Transverse colon (tissue), 4 donors: ENCODE measurements around the gene ARID3A. TPM values are rescaled to one million over a fixed set of nuclear protein-coding genes. Genes with fewer than 3 reads are reported as not detected.
A peak's percentile ranks its signal among the peaks of the same experiment; 100 is the strongest.

Experiments used
- DNase-seq: peaks from one replicate; pipeline ENCODE4 v3.0.0-alpha.2; 2019
- H3K27ac ChIP-seq, 4 donors: fragments of 200-600 bp; sonication (generic); 2 replicates each; pipeline ENCODE4 v1.5.1; 2016 to 2018; ENCODE audit warnings: inconsistent platforms in 4 of 4
- H3K27me3 ChIP-seq: fragments of 200-600 bp; sonication (generic); 2 replicates; pipeline ENCODE4 v1.5.1; 2017; ENCODE audit warnings: inconsistent platforms
- H3K36me3 ChIP-seq, 4 donors: fragments of 200-600 bp; sonication (generic); 2 replicates each; pipeline ENCODE4 v1.5.1; 2017 to 2019; ENCODE audit warnings: inconsistent platforms in 4 of 4
- H3K4me1 ChIP-seq, 4 donors: fragments of 200-600 bp; sonication (generic); 2 replicates each; pipeline ENCODE4 v1.5.1; 2017 to 2020; ENCODE audit warnings: inconsistent platforms in 4 of 4
- H3K4me3 ChIP-seq, 4 donors: fragments of 200-600 bp; sonication (generic); 1 replicate in 1 of 4; 2 replicates in 3 of 4; pipeline versions ENCODE4 v1.5.1 to v1.6.1; 2017 to 2019; ENCODE audit warnings: inconsistent platforms in 4 of 4
- H3K9me3 ChIP-seq, 2 donors: fragments of 200-600 bp; sonication (generic); 2 replicates each; pipeline ENCODE4 v1.5.1; 2017 to 2019; ENCODE audit warnings: inconsistent platforms in 2 of 2
- CTCF ChIP-seq, 5 experiments: fragments of 200-600 bp in 3 of 5; fragments of 450-650 bp in 2 of 5; sonication (generic) in 3 of 5; IDR thresholded peaks; 1 replicate in 2 of 5; 2 replicates in 3 of 5; pipeline ENCODE4 v1.5.1; 2016 to 2017; ENCODE audit warnings: antibody characterized with exemption in 5 of 5, inconsistent platforms in 3 of 5, mild to moderate bottlenecking in 2 of 5, moderate library complexity in 1 of 5
- EP300 ChIP-seq: sonication (generic); formaldehyde crosslinking; IDR thresholded peaks from one replicate; pipeline ENCODE4 v1.6.1; 2017; ENCODE audit warnings: antibody characterized with exemption, low read depth
- POLR2A ChIP-seq: fragments of 450-650 bp; IDR thresholded peaks from one replicate; pipeline ENCODE4 v1.6.1; 2016; ENCODE audit warnings: antibody characterized with exemption, mild to moderate bottlenecking, moderate library complexity
- POLR2AphosphoS5 ChIP-seq, 3 donors: sonication (generic); formaldehyde crosslinking; IDR thresholded peaks; one replicate each; pipeline ENCODE4 v1.6.1; 2016; ENCODE audit warnings: antibody characterized with exemption in 3 of 3
- WGBS, 2 donors: methylation state at CpG; one replicate each; pipeline ENCODE4 v1.1.5; 2018; ENCODE audit warnings: low coverage in 1 of 2; 5-methylcytosine and 5-hydroxymethylcytosine counted together
- in situ Hi-C, 4 donors: fragments of 200-750 bp; cut with MboI; loops; one replicate each; pipeline versions ENCODE4 v1.15.0 to v1.15.1; 2017; ENCODE audit warnings: low sequenced_read_pairs in 3 of 4, low pct_ligation_motif_present in 1 of 4, low pct_unique_long_range_greater_than_20kb in 1 of 4
- intact Hi-C: fragments of 100-400 bp; cut with DNase I; formaldehyde crosslinking; loops from one replicate; pipeline ENCODE4 v1.15.1; 2023; ENCODE audit warnings: low total_unique reads
- total RNA-seq, 4 donors: library from RNA; depleted of rRNA; stranded (reverse); fragments of >200 nt; gene quantifications; one replicate each; pipeline ENCODE4 v1.1.0, GENCODE V29; 2016

The ARID3A gene
- total RNA-seq, 4 donors from 2014 or later, result 2.2 to 8.7 (median 4.3) TPM

- no peak for TF ChIP-seq POLR2A
- DNase-seq, result no peak
- no peaks in the 10 kb centered on the region for H3K9me3 ChIP-seq
- 91% methylated on average over 15 of the region's 15 CpGs; no CpG with 5 or more reads in 1 of the 2 donors for WGBS, 2 donors
- in situ Hi-C loops, result loop anchor here (10.0 to 25.0 kb wide), 4 partner anchors 64 to 224 kb away; partner anchors contain the start of genes CFD (in 2 of the 4), ELANE (in 2 of the 4) and ARID3A (in 1 of the 4)
- no peak overlapping the region for H3K4me3 ChIP-seq
- peaks cover 4 to 15% (median 11%) of the 10 kb centered on the region in 4 donors for H3K4me1 ChIP-seq
- H3K36me3 ChIP-seq, result no peaks in the 10 kb centered on the region
- no peaks in the 10 kb centered on the region for H3K27me3 ChIP-seq
- no peak overlapping the region for H3K27ac ChIP-seq
- intact Hi-C loops, result no loop called here
Observed at GRCh38 chr19:988510-988909, 62.7 kb downstream of the ARID3A start.

DNA sequence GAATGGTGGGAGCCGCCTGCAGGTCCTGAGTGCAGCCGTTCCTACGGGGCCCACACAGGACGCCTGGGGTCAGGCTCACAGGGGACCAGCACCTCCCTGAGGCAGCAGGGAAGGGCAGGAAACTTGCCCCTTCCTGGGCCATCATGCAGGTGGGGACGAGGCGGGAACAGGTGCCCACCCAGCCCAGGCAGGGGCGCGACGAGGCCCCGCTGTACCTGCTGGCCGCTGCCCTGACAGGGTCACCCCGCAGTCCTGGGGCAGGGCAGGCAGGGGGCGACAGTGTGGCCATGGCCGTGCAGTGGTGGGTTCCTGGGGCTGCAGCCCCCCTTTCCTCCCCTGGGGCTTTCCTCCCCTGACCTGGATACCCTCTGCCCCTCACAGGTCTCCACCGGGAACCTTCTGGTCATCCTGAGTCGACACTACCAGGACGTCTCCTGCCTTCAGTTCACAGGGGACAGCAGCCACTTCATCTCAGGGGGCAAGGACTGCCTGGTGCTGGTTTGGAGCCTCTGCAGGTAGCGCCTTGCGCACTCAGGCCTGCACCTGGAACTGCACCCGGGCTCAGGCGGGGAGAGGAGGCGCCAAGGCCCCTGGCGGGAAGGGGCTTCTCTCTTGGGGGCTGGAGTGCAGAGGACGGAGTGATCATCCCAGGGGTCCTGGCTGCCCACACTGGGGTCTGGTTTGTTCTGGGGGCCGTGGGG, 63.7 kb downstream of the ARID3A start:
- H3K4me1 ChIP-seq, result peaks cover 0 to 10% (median 6%) of the 10 kb centered on the region in 4 donors
- no peak overlapping the region for H3K27ac ChIP-seq
- H3K4me3 ChIP-seq, result no peak overlapping the region
- 89% methylated on average over 25 of the region's 25 CpGs; no CpG with 5 or more reads in 1 of the 2 donors for WGBS, 2 donors
- no peak for DNase-seq
- intact Hi-C loops (no loop called here), in situ Hi-C loops (loop anchor here (10.0 to 25.0 kb wide), 4 partner anchors 65 to 225 kb away; partner anchors contain the start of genes CFD (in 2 of the 4), ELANE (in 2 of the 4) and ARID3A (in 1 of the 4))
- TF ChIP-seq EP300, result no peak
- H3K36me3 ChIP-seq, result no peaks in the 10 kb centered on the region
- peaks cover 3% of the 10 kb centered on the region for H3K27me3 ChIP-seq
- no peaks in the 10 kb centered on the region for H3K9me3 ChIP-seq

DNA sequence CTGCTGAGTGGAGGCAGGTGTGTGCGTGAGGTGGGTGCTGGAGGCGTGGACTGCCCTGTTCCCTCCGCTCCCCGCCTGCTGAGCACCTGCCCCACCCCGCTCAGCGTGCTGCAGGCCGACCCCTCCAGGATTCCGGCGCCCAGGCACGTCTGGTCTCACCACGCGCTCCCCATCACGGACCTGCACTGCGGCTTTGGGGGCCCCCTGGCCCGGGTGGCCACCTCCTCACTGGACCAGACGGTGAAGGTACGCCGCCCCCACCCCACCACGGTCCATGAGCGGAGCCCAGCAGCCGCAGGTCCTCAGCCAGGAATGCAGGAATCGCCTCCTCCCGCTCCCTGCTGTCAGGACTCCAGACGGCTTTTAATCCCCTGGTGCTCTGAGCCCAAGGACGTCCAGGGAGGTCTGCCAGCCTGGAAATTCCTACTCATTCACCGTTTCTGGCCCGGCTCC, 64.3 kb downstream of the ARID3A start:
- 68 to 92% methylated on average over 5 to 22 of the region's 27 CpGs for WGBS, 2 donors
- H3K36me3 ChIP-seq, result no peaks in the 10 kb centered on the region
- in situ Hi-C loops, result loop anchor here in 1 of 4 donors (25.0 kb wide), 1 partner anchor 128 kb away; the partner anchor contains the start of genes CFD and ELANE

DNA sequence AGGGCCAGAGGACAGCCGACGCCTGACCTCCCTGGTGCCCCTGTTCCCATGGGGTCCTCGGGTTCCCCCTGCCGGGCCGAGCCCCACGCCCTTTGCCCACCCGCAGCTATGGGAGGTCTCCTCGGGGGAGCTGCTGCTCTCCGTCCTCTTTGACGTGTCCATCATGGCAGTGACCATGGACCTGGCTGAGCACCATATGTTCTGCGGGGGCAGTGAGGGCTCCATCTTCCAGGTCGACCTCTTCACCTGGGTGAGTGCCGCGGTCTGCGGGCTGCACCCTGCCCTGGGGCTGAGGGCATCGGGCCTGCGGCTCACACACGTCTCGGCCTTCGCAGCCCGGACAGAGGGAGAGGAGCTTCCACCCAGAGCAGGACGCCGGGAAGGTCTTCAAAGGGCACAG, 64.9 kb downstream of the ARID3A start:
- peaks cover 15% of the 10 kb centered on the region for H3K27me3 ChIP-seq
- in situ Hi-C loops, result loop anchor here in 1 of 4 donors (25.0 kb wide), 1 partner anchor 128 kb away; the partner anchor contains the start of genes CFD and ELANE
- TF ChIP-seq POLR2AphosphoS5 (IDR thresholded peaks at IDR 0.05), result no peak
- TF ChIP-seq EP300, result no peak
- no peak for TF ChIP-seq CTCF (IDR thresholded peaks at IDR 0.05)
- no peak for TF ChIP-seq POLR2A
- H3K27ac ChIP-seq, result no peak overlapping the region
- 99% methylated on average over 13 of the region's 23 CpGs; no CpG with 5 or more reads in 1 of the 2 donors for WGBS, 2 donors
- H3K4me3 ChIP-seq, result no peak overlapping the region
- no peaks in the 10 kb centered on the region for H3K9me3 ChIP-seq
- H3K4me1 ChIP-seq, result peaks cover 0 to 1% (median under 1%) of the 10 kb centered on the region in 4 donors
- intact Hi-C loops, result no loop called here
- no peaks in the 10 kb centered on the region for H3K36me3 ChIP-seq
- DNase-seq, result no peak

More for the DNA sequence above, 64.3 kb downstream of the ARID3A start:
- no peak for TF ChIP-seq POLR2AphosphoS5 (IDR thresholded peaks at IDR 0.05)
- TF ChIP-seq CTCF (IDR thresholded peaks at IDR 0.05), result no peak
- no peak for TF ChIP-seq EP300
- no peak for TF ChIP-seq POLR2A
- intact Hi-C loops, result no loop called here
- peaks cover 9% of the 10 kb centered on the region for H3K27me3 ChIP-seq
- no peak overlapping the region for H3K27ac ChIP-seq
- no peak overlapping the region for H3K4me3 ChIP-seq
- DNase-seq, result no peak
- no peaks in the 10 kb centered on the region for H3K9me3 ChIP-seq
- peaks cover 0 to 3% (median under 1%) of the 10 kb centered on the region in 4 donors for H3K4me1 ChIP-seq

DNA sequence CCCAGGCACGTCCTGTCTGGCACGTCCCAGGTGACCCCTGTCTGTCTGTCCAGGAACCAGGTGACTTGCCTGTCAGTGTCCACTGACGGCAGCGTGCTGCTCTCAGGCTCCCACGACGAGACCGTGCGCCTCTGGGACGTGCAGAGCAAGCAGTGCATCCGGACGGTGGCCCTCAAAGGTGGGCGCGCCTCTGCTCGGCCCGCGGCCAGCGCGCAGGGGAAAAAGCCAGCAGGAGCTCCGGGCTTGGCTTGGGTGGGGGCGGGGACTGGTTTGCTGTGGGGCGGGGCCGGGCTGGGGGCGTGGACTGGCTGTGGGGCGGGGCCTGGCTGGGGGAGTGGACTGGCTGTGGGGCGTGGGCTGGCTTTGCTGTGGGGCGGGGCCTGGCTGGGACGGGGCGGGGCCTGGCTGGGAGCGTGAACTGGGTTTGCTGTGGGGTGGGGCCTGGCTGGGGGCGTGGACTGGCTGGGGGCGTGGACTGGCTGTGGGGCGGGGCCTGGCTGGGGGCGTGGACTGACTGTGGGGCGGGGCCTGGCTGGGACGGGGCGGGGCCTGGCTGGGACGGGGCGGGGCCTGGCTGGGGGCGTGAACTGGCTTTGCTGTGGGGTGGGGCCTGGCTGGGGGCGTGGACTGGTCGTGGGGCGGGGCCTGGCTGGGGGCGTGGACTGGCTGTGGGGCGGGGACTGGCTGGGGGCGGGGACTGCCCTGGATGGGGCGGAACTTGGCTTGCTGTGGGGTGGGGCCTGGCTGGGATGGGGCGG, 65.5 kb downstream of the ARID3A start:
- DNase-seq, result peak; percentile 37
- TF ChIP-seq CTCF (IDR thresholded peaks at IDR 0.05) (no peak), EP300 (no peak), POLR2AphosphoS5 (IDR thresholded peaks at IDR 0.05) (no peak), POLR2A (no peak)
- peaks cover 6 to 7% (median 6%) of the 10 kb centered on the region in 4 donors for H3K4me1 ChIP-seq
- H3K4me3 ChIP-seq, result no peak overlapping the region
- in situ Hi-C loops (loop anchor here in 1 of 4 donors (25.0 kb wide), 1 partner anchor 129 kb away; the partner anchor contains the start of genes CFD and ELANE), intact Hi-C loops (no loop called here)
- no peaks in the 10 kb centered on the region for H3K36me3 ChIP-seq
- H3K27me3 ChIP-seq, result peaks cover 21% of the 10 kb centered on the region
- H3K27ac ChIP-seq, result no peak overlapping the region
- WGBS, 2 donors, result 91% methylated on average over 13 of the region's 47 CpGs; no CpG with 5 or more reads in 1 of the 2 donors
- no peaks in the 10 kb centered on the region for H3K9me3 ChIP-seq
